HG03342 (cell line): Measurements from ENCODE around the gene CATSPER1.

Source experiments
- ATAC-seq: cut with Tn5 transposase; IDR thresholded peaks from one replicate; pipeline ENCODE4 v1.9.1; 2021; ENCODE audit warnings: mild to moderate bottlenecking, moderate library complexity; ENCODE audit not compliant: unreplicated experiment

CATSPER1 gene

DNA sequence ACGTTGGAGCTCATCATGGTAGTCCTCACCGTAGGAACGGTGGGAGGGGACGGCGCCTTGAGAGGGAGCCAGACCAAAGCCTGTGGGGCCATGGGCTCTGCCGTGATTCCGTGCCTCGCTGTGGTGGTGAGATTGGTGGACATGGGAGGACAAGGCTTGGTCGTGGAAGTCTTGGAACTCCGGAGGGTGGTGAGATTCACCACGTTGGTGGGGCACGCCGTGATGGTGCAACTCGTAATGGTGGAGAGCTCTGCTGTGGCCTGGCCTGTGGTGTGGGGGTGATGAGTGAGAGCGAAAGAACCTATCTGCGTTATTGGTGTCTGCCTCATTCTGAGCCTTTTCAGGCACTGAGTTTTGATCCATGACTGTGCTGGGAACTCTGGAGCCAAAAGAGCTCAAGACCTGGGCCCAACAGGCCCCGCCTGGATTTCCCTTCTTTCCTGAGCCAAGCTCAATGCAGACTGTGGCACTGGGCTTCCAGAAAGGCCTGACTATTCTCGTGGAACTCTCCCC, at the start of gene CATSPER1:
Gene CATSPER1, minus strand, starts transcription at position 463 of the 513 bp plus-strand sequence. Its CDS starts 100 bp downstream, at position 363.
- ATAC-seq = no peak

DNA sequence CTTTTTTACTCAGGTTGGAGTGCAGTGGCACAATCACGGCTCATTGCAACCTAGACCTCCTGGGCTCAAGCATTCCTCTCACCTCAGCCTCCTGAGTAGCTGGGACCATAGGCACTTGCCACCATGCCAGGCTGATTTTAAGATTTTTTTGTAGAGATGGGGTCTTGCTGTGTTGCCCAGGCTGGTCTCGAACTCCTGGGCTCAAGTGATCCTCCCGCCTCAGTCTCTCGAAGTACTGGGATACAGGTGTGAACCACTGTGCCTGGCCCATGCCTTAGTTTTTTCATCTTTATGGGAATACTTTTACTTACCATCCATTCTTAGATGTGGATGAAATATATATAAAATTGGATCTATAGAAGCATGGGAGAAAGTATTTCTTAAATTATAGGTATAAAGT, 49.0 kb upstream of the CATSPER1 start:
- ATAC-seq = no peak

DNA sequence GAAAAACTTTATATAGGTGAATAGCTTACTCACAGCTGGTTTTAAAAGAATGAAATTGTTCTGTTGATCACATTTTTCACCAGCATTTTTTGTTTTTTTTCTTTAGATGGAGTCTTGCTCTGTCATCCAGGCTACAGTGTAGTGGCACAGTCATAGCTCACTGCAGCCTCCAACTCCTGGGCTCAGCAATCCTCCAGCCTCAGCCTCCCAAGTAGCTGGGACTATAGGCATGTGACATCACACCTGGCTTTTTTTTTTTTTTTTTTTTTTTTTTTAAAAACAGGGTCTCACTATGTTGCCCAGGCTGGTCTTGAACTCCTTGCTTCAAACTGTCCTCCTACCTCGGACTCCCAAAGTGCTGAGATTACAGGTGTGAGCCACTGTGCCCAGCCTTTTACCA, 47.4 kb upstream of the CATSPER1 start:
- no peak for ATAC-seq

DNA sequence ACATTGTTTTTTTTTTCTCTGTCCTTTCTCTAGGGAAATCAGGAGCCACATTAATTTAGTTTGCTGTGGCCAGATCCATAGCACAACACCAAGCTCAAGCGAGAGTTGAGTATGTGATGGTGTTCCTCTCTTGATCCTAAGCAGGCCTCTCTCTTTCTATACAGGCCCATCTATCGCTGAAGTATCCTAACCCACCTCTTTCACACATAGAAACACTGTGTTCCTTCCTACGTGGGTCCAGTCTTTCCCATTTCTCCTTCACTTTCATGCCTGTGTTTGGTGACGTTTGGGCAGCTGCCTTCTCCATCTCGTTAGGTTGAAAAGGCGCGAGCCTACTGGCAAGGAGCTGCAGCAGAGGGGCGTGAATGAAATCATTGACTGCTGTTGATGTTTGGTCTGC, 46.2 kb upstream of the CATSPER1 start:
- no peak for ATAC-seq

DNA sequence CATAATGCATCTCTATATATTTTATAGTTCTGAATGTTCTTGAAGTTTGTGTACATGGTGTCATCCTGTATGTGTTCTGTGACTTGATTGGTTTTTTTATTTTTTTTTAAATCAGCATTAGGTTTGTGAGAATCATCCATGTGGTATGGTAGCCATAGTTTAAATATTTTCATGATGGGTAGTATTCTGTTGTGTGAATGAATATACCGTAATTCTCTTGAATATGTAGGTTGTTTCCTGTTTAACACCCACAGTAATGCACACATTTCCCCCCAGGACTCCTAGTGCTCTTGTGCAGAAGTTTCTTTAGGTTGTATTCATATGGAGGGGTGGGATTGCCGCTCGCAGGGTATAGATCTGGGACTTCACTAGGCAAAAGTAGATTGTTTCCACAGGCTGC, 45.8 kb upstream of the CATSPER1 start:
- ATAC-seq = no peak

DNA sequence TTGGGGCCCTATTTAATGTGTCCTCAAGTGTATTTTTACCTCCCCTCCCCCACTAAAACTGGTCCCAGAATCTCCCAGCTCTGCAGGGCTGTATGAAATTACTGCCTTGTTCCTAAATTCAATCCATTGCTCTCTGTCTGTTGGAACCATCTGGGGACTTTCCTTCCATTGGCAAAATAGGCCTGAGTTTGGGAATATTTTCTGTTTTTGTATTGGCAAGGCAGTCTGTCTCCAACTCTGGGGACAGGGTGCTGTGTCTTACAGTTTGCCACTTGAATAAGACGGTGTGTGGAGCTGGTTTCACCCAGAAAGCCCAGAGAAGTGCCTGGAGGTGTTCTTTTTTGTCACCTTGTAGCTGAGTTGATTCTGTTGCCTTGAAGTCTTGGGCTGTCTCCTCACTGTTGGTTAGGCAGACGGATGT, 45.1 kb upstream of the CATSPER1 start:
- no peak for ATAC-seq

DNA sequence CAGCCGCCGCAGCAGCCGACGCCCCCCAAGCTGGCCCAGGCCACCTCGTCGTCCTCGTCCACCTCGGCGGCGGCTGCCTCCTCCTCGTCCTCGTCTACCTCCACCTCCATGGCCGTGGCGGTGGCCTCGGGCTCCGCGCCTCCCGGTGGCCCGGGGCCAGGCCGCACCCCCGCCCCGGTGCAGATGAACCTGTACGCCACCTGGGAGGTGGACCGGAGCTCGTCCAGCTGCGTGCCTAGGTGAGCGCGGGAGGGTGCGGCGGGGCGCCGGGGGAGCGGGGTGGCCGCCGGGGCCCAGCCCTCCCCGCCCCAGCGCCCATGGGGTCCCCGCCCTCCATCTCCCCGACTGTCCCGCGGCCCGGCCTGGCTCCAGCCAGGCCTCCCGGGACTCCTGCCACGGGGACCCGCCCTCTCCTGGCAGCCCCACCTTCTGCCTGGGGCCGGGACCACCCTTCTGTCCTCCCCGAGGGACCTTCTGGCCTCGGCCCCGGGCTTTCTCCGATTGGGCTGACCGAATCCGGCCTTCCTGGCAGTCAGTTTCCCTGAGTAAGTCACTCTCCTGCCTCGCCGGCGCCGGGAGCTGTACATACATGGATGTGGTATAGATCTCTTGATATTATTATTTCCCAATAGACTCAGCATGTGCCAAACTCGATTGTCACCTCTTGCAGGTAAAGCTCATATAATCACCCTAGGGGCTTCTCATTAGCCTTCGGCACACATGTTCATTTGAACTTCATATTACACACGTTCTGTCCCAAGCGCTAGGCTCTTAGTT, 44.5 kb upstream of the CATSPER1 start:
- ATAC-seq = peak; percentile 9

DNA sequence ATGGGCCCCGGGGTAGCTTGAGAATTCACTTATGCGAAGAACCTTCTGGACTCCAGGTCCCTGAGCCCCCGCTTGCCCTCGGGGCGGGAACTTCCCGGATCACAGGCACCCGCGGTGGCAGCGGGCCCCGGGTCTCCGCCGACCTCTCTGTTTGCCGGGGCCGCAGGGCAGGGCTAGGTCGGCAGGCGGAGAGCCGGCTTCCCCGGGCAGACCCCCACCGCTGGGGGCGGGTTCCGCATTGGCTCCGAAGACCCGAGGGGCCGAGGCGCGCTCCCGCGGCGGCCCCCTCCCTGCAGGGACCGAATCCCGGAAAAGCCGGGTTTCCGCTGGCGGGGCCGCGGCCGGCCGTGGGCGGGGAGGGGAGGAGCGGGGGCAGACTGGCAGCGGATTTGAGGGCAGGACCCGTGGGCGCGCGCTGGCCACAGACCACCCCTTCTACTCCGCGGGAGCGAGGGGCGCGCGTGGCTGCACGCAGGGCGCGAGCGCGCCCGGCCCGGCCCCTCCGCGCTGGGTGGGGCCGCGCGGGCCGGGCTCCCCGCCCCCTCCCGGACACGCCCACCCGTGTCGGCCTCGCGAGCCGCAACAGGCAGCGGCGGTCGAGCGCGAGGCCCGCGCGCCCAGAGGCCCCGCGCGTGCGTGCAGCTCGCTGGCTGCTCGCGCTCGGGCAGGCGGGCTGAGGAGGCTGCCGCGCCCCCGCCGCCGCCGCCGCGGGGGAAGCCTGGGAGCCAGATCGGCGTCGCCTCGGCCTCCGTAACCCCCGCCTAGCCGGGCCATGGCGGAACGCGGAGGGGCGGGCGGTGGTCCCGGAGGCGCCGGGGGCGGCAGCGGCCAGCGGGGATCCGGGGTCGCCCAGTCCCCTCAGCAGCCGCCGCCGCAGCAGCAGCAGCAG, 43.7 kb upstream of the CATSPER1 start, which contains the start of gene PACS1:
Gene PACS1, plus strand, starts transcription at position 558 of the 889 bp plus-strand sequence. Its CDS starts 215 bp downstream, at position 773.
- ATAC-seq = peak; percentile 40

DNA sequence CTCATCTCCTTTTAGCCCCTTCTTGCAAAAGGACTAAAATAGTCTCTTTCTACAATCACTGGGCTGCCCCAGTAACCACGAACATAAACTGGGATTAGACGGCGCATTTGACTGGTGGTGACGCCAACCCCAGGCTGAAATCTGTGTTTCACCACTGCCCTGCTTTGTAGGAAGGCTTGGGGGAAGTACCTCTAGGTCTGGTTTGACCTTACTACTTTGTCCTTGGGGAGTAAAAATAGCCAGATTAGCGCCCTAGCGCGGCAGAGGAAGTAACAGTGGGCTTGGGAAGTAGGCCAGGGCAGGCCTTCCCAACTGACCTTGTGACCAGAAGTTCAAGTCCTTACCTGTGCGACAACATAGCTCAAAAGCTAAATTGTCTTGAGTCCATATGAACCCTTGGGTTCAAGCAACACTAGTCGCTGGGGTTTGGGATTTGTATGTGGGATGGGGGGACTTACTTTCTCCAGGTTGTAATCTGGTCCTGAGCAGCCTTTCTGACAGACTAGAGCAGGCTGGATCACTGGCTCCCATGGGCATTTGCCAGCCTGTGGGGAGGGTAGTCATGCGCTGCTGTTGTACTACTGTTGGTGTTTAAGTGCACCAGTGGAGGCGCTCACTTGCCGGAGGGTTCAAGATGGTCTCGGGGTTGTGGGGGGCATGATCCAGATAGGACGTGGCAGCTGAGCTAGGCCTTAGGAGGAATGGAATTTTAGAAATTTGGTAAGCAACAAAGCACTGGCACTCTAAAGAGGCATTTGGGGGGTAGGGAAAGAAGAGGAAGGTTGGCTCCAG, 42.8 kb upstream of the CATSPER1 start:
- ATAC-seq = no peak

DNA sequence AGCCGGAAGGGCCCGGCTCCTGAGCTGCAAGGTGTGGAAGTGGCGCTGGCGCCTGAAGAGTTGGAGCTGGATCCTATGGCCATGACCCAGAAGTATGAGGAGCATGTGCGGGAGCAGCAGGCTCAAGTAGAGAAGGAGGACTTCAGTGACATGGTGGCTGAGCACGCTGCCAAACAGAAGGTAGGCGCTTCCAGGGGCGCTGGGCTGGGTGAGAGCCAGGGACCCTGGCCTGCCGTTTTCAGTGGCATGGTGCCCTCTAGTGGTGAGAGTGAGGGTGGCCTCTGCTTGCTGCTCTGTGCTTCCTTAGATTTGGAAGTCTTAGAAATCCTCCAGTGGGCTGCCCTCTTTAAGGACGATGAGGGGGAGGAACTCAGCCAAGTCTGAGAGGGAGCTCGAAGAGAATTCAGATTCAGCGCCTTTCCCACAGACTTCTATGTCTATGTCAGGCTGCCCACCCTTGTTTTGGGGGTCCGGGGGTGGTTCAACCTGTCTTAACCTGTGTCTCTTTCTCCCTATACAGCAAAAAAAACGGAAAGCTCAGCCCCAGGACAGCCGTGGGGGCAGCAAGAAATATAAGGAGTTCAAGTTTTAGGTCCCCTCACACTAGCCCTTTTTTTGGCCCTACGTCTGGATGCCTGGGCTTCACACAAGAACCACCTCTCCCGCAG, 42.0 kb upstream of the CATSPER1 start:
- no peak for ATAC-seq

DNA sequence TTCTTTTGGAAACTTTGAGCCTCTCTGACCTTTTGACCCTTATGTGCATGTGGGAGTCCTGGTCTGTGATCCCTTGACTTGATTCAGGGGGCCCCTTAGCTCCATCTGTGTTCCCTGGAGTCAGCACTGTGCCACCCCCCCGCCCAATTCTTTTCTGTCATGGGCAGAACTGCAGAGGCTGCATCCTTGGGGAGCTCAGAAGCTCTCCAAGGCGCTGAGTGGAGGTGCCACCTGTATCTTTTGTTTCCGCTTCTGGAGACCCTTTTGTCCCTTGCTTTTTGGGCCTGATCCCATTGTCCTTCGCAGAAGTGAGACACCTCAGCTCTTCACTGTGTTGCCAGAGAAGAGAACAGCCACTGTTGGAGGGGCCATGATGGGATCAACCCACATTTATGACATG, 41.4 kb upstream of the CATSPER1 start:
- no peak for ATAC-seq

DNA sequence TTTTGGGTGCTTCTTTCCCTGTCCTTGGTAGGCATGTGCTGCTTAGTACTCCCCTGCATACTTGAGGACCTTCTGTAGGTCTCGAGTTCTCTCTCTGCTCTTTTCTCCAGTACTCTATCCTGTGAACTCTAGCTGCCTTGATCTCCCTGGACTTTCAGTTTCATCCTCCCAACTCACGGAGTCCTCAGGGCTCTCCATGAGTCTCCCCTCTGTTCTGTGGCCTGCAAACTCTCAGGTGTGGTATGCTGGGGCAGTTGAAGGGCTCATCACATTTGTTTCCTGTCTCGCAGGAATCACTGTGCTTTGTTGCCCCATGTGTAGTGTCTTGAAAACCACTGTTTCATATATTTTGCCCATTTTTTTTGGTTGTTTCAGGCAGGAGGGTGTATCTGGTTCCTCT, 40.5 kb upstream of the CATSPER1 start:
- ATAC-seq = no peak

DNA sequence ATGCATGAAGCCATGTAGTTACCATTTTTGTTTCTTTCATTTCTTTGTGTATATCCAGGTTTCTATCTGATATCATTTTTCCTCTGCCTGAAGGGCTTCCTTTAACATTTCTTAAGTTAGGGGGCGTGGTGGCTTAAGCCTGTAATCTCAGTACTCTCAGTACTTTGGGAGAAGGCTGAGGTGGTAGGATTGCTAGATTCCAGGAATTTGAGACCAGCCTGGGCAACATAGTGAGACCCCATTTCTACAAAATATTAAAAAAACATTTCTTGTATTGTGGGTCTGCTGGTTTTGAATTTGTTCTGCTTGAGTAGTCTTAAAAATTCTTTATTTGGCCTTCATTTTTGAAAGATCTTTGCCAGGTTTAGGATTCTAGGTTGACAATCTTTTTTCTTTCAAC, 38.3 kb upstream of the CATSPER1 start:
- no peak for ATAC-seq

DNA sequence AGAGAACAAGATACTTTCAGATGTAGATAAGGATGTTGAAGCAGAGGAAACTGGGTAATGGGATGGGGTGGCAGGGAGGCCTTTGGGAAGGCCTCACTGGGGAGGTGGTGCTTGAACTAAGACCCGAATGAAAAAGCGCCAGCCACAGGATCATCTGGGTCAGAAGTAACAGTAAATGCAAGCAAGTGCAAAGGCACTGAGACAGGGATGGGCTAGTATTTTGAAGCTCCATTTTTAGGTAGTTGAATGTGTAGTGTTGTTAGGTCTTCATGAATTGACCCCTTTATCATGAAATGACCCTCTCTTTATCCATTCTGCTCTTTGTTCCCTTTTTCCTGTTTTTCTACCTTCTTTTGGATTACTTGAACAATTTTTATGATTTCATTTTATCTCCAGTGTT, 37.6 kb upstream of the CATSPER1 start:
- ATAC-seq = no peak

DNA sequence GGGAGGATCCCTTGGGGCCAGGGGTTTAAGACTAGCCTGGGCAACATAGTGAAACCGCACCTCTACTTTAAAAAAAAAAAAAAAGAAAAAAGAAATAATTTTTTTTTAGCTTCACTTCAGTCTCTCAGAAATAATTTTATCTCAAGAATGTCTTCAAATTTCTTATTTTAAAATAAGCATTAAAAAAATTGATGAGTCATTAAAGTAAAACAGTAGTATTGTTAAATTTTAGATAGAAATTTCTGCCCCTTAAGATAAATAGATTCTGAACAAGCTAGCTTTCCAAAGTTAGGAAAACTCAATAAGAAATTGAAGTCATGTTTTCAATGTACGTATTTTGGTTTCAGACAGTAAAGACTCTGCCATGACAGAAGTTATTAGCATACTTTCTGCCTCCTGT, 36.1 kb upstream of the CATSPER1 start:
- no peak for ATAC-seq

DNA sequence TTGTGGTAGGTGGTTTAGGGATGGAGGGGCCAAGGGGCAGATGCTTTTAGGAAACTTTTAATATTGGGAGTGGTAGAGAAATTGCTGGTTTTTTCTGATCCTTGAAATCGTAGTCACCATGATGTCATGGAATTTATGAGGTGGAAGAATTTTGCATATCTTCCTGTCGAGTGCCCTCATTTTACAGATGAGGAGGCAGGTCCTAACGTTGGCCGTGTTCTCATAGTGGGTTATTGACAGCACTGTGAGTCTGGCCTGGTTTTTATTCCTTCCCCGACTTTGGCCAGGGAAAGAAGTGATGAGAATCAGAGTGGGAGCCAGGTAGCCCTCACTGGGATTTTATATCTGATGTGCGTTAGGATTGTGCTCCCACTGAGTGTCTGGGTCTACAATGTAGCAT, 35.0 kb upstream of the CATSPER1 start:
- ATAC-seq = no peak

DNA sequence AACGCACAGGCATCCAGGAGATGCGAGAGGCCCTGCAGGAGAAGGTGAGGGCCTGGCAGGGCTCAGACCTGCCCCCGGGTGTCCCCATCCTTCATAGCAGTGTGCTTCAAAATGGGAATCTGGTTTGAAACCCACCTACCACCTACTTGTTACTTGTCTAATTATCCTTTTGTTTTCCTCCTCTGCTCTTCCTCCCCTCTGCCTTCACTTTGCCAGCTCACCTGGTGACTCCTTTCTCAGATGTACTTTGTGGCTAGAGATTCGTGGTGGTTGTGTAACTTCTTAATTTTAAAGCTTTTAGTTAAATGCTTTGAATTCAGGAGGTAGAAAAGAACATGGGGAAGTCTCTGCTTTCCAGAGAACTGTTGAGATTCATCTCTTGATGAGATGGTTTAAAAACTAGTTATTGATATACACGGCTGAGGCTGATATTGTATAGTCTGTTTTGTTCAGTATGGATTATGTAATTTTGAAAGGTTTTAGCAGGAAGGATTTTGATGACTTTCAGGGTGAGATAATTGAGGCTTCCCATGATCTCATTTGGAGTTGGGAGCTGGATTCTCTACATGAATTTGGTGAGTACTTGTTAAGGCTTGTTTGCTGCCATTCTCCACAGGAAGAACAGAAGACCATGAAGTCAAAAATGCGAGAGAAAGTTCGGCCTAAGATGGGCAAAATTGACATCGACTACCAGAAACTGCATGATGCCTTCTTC, 33.8 kb upstream of the CATSPER1 start:
- ATAC-seq = no peak

DNA sequence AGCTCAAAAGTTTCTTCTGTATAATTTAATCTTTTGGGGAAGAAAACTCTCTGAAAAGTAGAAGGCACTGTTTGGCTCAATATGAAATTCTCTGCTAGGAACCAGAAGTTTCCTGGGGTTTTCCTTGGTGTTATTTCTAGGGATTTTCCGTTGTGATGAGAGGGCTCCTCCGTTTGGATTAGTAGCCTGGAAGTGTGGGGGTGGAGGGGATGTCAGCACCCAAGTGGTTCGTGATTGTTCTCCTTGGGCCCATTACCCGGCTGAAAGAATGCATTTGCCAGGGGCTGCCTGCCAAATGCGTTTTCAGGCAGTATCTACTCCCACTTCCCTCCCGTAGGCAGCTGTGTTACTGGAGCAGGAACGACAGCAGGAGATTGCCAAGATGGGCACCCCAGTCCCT, 30.2 kb upstream of the CATSPER1 start:
- no peak for ATAC-seq

DNA sequence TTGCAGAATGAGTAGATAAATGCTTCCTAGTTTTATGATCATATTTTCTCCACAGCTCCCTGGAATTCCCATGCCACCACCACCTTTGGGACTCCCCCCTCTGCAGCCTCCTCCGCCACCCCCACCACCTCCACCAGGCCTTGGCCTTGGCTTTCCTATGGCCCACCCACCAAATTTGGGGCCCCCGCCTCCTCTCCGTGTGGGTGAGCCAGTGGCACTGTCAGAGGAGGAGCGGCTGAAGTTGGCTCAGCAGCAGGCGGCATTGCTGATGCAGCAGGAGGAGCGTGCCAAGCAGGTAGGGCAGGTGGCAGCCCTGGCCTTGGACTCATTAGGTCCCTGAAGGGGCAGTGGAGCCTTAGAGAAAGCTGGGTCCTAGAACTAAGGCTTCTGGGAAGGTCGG, 28.7 kb upstream of the CATSPER1 start:
- no peak for ATAC-seq

DNA sequence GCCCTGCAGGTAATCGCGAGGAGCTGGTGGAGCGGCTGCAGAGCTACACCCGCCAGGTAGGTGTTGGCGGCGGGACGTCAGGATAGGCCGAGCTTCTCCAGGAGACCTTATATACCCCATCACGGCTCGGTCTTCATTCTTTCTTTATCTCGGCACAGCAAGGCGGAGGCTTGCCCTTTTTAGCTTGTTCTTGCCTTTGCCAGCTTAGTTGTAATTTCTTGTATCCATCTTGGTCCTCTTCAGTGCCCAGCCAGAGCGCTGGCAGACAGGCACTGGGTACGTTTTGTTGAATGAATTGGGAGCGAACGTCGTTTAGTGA, 26.3 kb upstream of the CATSPER1 start:
- ATAC-seq = no peak
